ENCODE data around the gene PRKCSH. TPM values are rescaled to one million over a fixed set of nuclear protein-coding genes. Genes with fewer than 3 reads are reported as not detected.

Gene PRKCSH
- total and polyA plus RNA-seq, 10 of the 15 experiments (the other 5 are each of a cell fraction or from before 2014, with no cell fraction given), result 1.1 to 280 (median 44.1) TPM

- no TSS peak for BruUV-seq (replicated peaks)
- Histone ChIP-seq H2AFZ (ENCODE audit: control insufficient read depth, low read depth, low read length) (no peak overlapping the region), H3K27me3 (replicated peaks in 1 of 2; ENCODE audit: control insufficient read depth in 2 of 2, insufficient read depth in 2 of 2, low read length in 1 of 2) (peaks cover 5% of the 10 kb centered on the region in 2 experiments), H3K27ac (ENCODE audit: control insufficient read depth, insufficient read depth) (no peak overlapping the region), H3K4me2 (ENCODE audit: control insufficient read depth, insufficient read depth) (no peak overlapping the region), H3K9me3 (replicated peaks; ENCODE audit: control insufficient read depth, insufficient read depth, low read length) (no peaks in the 10 kb centered on the region), H3K4me1 (ENCODE audit: control insufficient read depth, insufficient read depth, low read length) (no peaks in the 10 kb centered on the region), H3K36me3 (ENCODE audit: control insufficient read depth in 2 of 2, insufficient read depth in 2 of 2, low read length in 1 of 2) (no peaks in the 10 kb centered on the region), H3K4me3 (no peak overlapping the region), H4K20me1 (ENCODE audit: control insufficient read depth, insufficient read depth) (no peaks in the 10 kb centered on the region), H3K79me2 (ENCODE audit: control insufficient read depth, insufficient read depth, low read length) (no peaks in the 10 kb centered on the region), H3K9ac (ENCODE audit: control insufficient read depth, insufficient read depth, low read length) (no peak overlapping the region)
- CTCF ChIA-PET, result interaction anchor here (0.5 kb wide), 1 partner anchor 26 kb away, joined by 3 read pairs; no protein-coding TSS in a partner anchor
- no peak for TF ChIP-seq SMC3 (IDR thresholded peaks at IDR 0.05; ENCODE audit: borderline replicate concordance, low read length)
- no peak for TF ChIP-seq ZNF622 (IDR thresholded peaks at IDR 0.05)
- no peak for TF ChIP-seq CHD4 (IDR thresholded peaks at IDR 0.05)
- TF ChIP-seq TCF3 (IDR thresholded peaks at IDR 0.05; ENCODE audit: borderline replicate concordance, insufficient read depth, low read depth, low read length), result no peak
- no peak for TF ChIP-seq ZBTB33 (IDR thresholded peaks at IDR 0.05)
- TF ChIP-seq PBX3 (IDR thresholded peaks at IDR 0.05; ENCODE audit: insufficient replicate concordance, low read depth, low read length), result no peak
- no peak for TF ChIP-seq IKZF1 (conservative IDR thresholded peaks at IDR 0.05)
- ATAC-seq, result no peak
- FAIRE-seq, result no peak
- in situ Hi-C loops (cut with MboI), result no loop called here
- POLR2A ChIA-PET, result no interaction called here
- 74% methylated on average over 2 of the region's 2 CpGs for WGBS (ENCODE audit: insufficient coverage, insufficient replicate concordance, low lambda C conversion rate, missing lambda C conversion rate)
- RAD21 ChIA-PET (ENCODE audit: unreplicated experiment), result no interaction called here
- intact Hi-C loops (cut with micrococcal nuclease; ENCODE audit: unreplicated experiment), result no loop called here
- SMC1A ChIA-PET (ENCODE audit: uncharacterized antibody, unreplicated experiment), result no interaction called here
- DNase-seq (ENCODE audit: low read depth, low spot score), result no peak
Observed at GRCh38 chr19:11414544-11414943, 20.9 kb upstream of the PRKCSH start.

All from GM12878 (cell line).